SK-N-SH (cell line): ENCODE results near the gene MYCT1. TPM values are rescaled to one million over a fixed set of nuclear protein-coding genes. Genes with fewer than 3 reads are reported as not detected.

Experiments used
- CTCF ChIA-PET: fragments of 300-600, 350-600 bp; formaldehyde crosslinking; extraction: SDS; loops from one replicate; lab custom pipeline; 2021; lab: Yijun Ruan, JAX
- POLR2A ChIA-PET: fragments of 350-600 bp; sonication (Branson Sonifier 250); formaldehyde crosslinking; extraction: SDS; loops from one replicate; lab custom pipeline; 2020; ENCODE audit warnings: antibody characterized with exemption, inconsistent platforms; lab: Yijun Ruan, JAX
- DNase-seq: peaks from one replicate; pipeline ENCODE4 v3.0.0; 2012
- H2AFZ ChIP-seq: fragments of 200-600 bp; sonication (generic); 2 replicates; pipeline ENCODE4 v1.8.1; 2016; ENCODE audit warnings: antibody characterized with exemption, mild to moderate bottlenecking, low read depth
- H3F3A ChIP-seq: fragments of 200-600 bp; sonication (generic); replicated peaks from 2 replicates; pipeline ENCODE3; 2016; ENCODE audit warnings: antibody characterized with exemption, mild to moderate bottlenecking; ENCODE audit not compliant: insufficient read depth
- H3K27ac ChIP-seq, 2 experiments: fragments of 200-500 bp in 1 of 2; fragments of 200-600 bp in 1 of 2; sonication (Bioruptor generic) in 1 of 2; sonication (generic), shearing (Covaris generic) in 1 of 2; 2 replicates each; pipeline versions ENCODE4 v1.5.1 to v1.6.1; 2014 to 2016; ENCODE audit warnings: low read depth in 2 of 2, inconsistent platforms in 1 of 2, low read length in 1 of 2, mild to moderate bottlenecking in 1 of 2, mixed read lengths in 1 of 2
- H3K27me3 ChIP-seq: fragments of 200-600 bp; sonication (generic), shearing (Covaris generic); 2 replicates; pipeline ENCODE4 v1.6.1; 2016; ENCODE audit warnings: mixed run types; ENCODE audit not compliant: insufficient read depth
- H3K36me3 ChIP-seq, 2 experiments: fragments of 200-500 bp in 1 of 2; fragments of 200-600 bp in 1 of 2; sonication (Bioruptor generic) in 1 of 2; sonication (generic) in 1 of 2; replicated peaks in 1 of 2; 2 replicates each; pipeline versions ENCODE3 to v1.5.1; 2014 to 2016; ENCODE audit warnings: low read length in 1 of 2, mild to moderate bottlenecking in 1 of 2; ENCODE audit not compliant: insufficient read depth in 2 of 2, control insufficient read depth in 1 of 2
- H3K4me1 ChIP-seq, 2 experiments: fragments of 200-500 bp in 1 of 2; fragments of 200-600 bp in 1 of 2; sonication (Bioruptor generic) in 1 of 2; sonication (generic), shearing (Covaris generic) in 1 of 2; 2 replicates each; pipeline versions ENCODE4 v1.5.1 to v1.6.1; 2014 to 2016; ENCODE audit warnings: low read depth in 1 of 2, low read length in 1 of 2, mixed run types in 1 of 2; ENCODE audit not compliant: insufficient read depth in 2 of 2, control insufficient read depth in 1 of 2
- H3K4me2 ChIP-seq: fragments of 200-600 bp; sonication (generic), shearing (Covaris generic); 2 replicates; pipeline ENCODE4 v1.6.1; 2017; ENCODE audit warnings: mixed run types
- H3K4me3 ChIP-seq, 2 experiments: fragments of 200-500 bp in 1 of 2; fragments of 200-600 bp in 1 of 2; sonication (Bioruptor generic) in 1 of 2; sonication (generic), shearing (Covaris generic) in 1 of 2; 2 replicates each; pipeline versions ENCODE4 v1.5.1 to v1.8.1; 2014 to 2016; ENCODE audit warnings: low read depth in 2 of 2, inconsistent platforms in 1 of 2, low read length in 1 of 2, mild to moderate bottlenecking in 1 of 2, mixed read lengths in 1 of 2, moderate library complexity in 1 of 2
- H3K79me2 ChIP-seq: fragments of 200-600 bp; sonication (generic); 2 replicates; pipeline ENCODE4 v1.8.1; 2017; ENCODE audit warnings: mild to moderate bottlenecking; ENCODE audit not compliant: insufficient read depth
- H3K9ac ChIP-seq: fragments of 200-600 bp; sonication (generic); 2 replicates; pipeline ENCODE4 v1.6.1; 2017; ENCODE audit warnings: mixed run types
- H3K9me2 ChIP-seq: fragments of 200-600 bp; sonication (generic); 2 replicates; pipeline ENCODE4 v1.6.1; 2017; ENCODE audit warnings: mixed run types
- H3K9me3 ChIP-seq: fragments of 200-600 bp; sonication (generic); 2 replicates; pipeline ENCODE4 v1.6.1; 2017; ENCODE audit warnings: mixed run types, mild to moderate bottlenecking, moderate library complexity
- H4K20me1 ChIP-seq: fragments of 200-600 bp; sonication (generic); 2 replicates; pipeline ENCODE4 v1.6.1; 2017; ENCODE audit warnings: mild to moderate bottlenecking, mixed run types; ENCODE audit not compliant: insufficient read depth
- CHD2 ChIP-seq: fragments of 150-350 bp; IDR thresholded peaks from 2 replicates; pipeline ENCODE4 v1.6.1; 2018; ENCODE audit warnings: low read length; ENCODE audit not compliant: partially characterized antibody
- CTCF ChIP-seq: fragments of 200-600 bp; sonication (generic); IDR thresholded peaks from 2 replicates; pipeline ENCODE4 v1.6.1; 2017; ENCODE audit warnings: antibody characterized with exemption, mild to moderate bottlenecking, moderate library complexity
- ELF1 ChIP-seq: IDR thresholded peaks from 2 replicates; pipeline ENCODE4 v1.4.0; 2012
- EP300 ChIP-seq, 2 experiments: IDR thresholded peaks; 2 replicates each; pipeline versions ENCODE4 v1.4.0 to v1.6.1; 2012; ENCODE audit warnings: borderline replicate concordance in 1 of 2, low read depth in 1 of 2, low read length in 1 of 2
- EZH2phosphoT487 ChIP-seq: fragments of 200-600 bp; sonication (generic); IDR thresholded peaks from 2 replicates; pipeline ENCODE4 v1.6.1; 2017; ENCODE audit warnings: low read depth, mixed run types, mild to moderate bottlenecking, antibody characterized with exemption, moderate library complexity, borderline replicate concordance
- FOXM1 ChIP-seq: IDR thresholded peaks from 2 replicates; pipeline ENCODE4 v1.4.0; 2012; ENCODE audit warnings: low read depth, mild to moderate bottlenecking
- GABPA ChIP-seq: IDR thresholded peaks from 2 replicates; pipeline ENCODE4 v1.4.0; 2012; ENCODE audit warnings: low read depth, mild to moderate bottlenecking
- GATA2 ChIP-seq: sonication (generic); formaldehyde crosslinking; IDR thresholded peaks from 2 replicates; pipeline ENCODE4 v1.5.0; 2020; ENCODE audit warnings: mild to moderate bottlenecking, missing genetic modification reagents
- POLR2AphosphoS5 ChIP-seq: IDR thresholded peaks from 2 replicates; pipeline ENCODE4 v1.6.1; 2012; ENCODE audit warnings: low read depth, low read length
- SIN3A ChIP-seq: IDR thresholded peaks from 2 replicates; pipeline ENCODE4 v1.6.1; 2012; ENCODE audit warnings: low read depth, mild to moderate bottlenecking, low read length, moderate library complexity, borderline replicate concordance
- TCF12 ChIP-seq: IDR thresholded peaks from 2 replicates; pipeline ENCODE4 v1.4.0; 2012
- ZBTB33 ChIP-seq: IDR thresholded peaks from 2 replicates; pipeline ENCODE4 v1.4.0; 2012; ENCODE audit warnings: low read depth, borderline replicate concordance
- WGBS: methylation state at CpG from one replicate; pipeline ENCODE4 v1.1.6; 2017; ENCODE audit warnings: low lambda C conversion rate; 5-methylcytosine and 5-hydroxymethylcytosine counted together
- polyA plus RNA-seq, 3 experiments: library from polyadenylated mRNA; depleted of rRNA; stranded (reverse); fragments of >200 nt; gene quantifications; 2 replicates each; pipeline ENCODE4 v1.2.3, GENCODE V29; 2012
- TF ChIP-seq, protein P1 (sequence below): fragments of 150-350 bp; IDR thresholded peaks from 2 replicates; pipeline ENCODE4 v1.6.1; 2016; ENCODE audit warnings: mild to moderate bottlenecking, low read depth, low read length
- TF ChIP-seq, protein P2 (sequence below): IDR thresholded peaks from 2 replicates; pipeline ENCODE4 v1.4.0; 2012; ENCODE audit warnings: low read depth

The MYCT1 gene
- polyA plus RNA-seq, 1 of the 3 experiments (the other 2 are of a cell fraction) = 7.6 TPM

DNA sequence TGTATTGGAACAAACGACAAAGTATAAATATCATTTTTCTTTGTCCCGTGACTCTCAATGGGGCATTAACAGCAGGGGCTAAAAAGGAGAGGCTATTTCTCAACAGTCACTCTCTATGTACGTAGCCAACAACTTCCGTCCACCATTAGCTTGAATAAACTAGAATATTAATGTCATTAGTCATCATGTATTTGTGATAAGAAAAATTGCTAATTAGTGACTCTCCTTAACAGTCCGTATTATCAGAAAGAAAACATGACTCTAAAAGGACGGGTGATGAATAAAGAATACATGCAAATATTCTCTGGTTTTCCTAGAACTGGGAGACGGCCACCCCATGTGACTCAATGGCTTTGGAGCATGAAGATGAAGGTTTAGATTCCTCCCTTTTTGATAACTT is 71.5 kb downstream of the MYCT1 start:
- Histone ChIP-seq H3K9ac (no peak overlapping the region), H4K20me1 (no peaks in the 10 kb centered on the region), H3K9me3 (no peaks in the 10 kb centered on the region), H3K4me1 (no peaks in the 10 kb centered on the region), H3K9me2 (no peaks in the 10 kb centered on the region), H3K4me3 (no peak overlapping the region), H3K27ac (no peak overlapping the region), H2AFZ (no peak overlapping the region), H3K36me3 (no peaks in the 10 kb centered on the region), H3F3A (no peaks in the 10 kb centered on the region), H3K79me2 (no peaks in the 10 kb centered on the region), H3K27me3 (no peaks in the 10 kb centered on the region), H3K4me2 (no peak overlapping the region)
- POLR2A ChIA-PET = no interaction called here
- CTCF ChIA-PET = interaction anchor here (2.0 to 2.3 kb wide), 2 partner anchors 10 to 20 kb away, joined by 5 to 12 read pairs; no protein-coding TSS in a partner anchor
- no peak for DNase-seq
- 52% methylated on average over 7 of the region's 7 CpGs for WGBS
- no peak for TF ChIP-seq CTCF
- no peak for TF ChIP-seq GABPA
- no peak for TF ChIP-seq CHD2
- no peak for TF ChIP-seq TCF12
- TF ChIP-seq, protein P1, sequence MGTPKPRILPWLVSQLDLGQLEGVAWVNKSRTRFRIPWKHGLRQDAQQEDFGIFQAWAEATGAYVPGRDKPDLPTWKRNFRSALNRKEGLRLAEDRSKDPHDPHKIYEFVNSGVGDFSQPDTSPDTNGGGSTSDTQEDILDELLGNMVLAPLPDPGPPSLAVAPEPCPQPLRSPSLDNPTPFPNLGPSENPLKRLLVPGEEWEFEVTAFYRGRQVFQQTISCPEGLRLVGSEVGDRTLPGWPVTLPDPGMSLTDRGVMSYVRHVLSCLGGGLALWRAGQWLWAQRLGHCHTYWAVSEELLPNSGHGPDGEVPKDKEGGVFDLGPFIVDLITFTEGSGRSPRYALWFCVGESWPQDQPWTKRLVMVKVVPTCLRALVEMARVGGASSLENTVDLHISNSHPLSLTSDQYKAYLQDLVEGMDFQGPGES = no peak
- TF ChIP-seq, protein P2, sequence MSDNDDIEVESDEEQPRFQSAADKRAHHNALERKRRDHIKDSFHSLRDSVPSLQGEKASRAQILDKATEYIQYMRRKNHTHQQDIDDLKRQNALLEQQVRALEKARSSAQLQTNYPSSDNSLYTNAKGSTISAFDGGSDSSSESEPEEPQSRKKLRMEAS = no peak
- TF ChIP-seq POLR2AphosphoS5 = no peak
- TF ChIP-seq SIN3A = no peak
- no peak for TF ChIP-seq FOXM1
- TF ChIP-seq ELF1 = no peak
- TF ChIP-seq EZH2phosphoT487 = no peak
- TF ChIP-seq ZBTB33 = no peak
- TF ChIP-seq GATA2 (CRISPR knock-in tag) = no peak
- TF ChIP-seq EP300 (IDR thresholded peaks at IDR 0.05; ENCODE audit: borderline replicate concordance in 1 of 2, low read depth in 1 of 2, low read length in 1 of 2) = no peak
